ENCODE data around the gene PDHX. TPM values are rescaled to one million over a fixed set of nuclear protein-coding genes. Genes with fewer than 3 reads are reported as not detected.

The PDHX gene
- total RNA-seq, 2 experiments from 2014 or later, result 17.3 to 17.4 TPM

- ATAC-seq (ENCODE audit: poor library complexity) (no peak), DNase-seq (no peak)
- no peak overlapping the region for H3K4me3 Mint-ChIP-seq
- Histone ChIP-seq H3K4me3 (ENCODE audit: low read length) (no peak overlapping the region), H3K4me1 (ENCODE audit: insufficient read depth, low read length) (peaks cover 1% of the 10 kb centered on the region), H3K9me3 (ENCODE audit: control insufficient read depth in 1 of 2, insufficient read depth in 1 of 2, low read length in 2 of 2) (no peaks in the 10 kb centered on the region), H3K27ac (ENCODE audit: low read depth in 1 of 2, low read length in 2 of 2) (no peak overlapping the region), H3K36me3 (ENCODE audit: insufficient read depth, low read length) (no peaks in the 10 kb centered on the region), H3K27me3 (ENCODE audit: control insufficient read depth in 1 of 2, insufficient read depth in 2 of 2, low read length in 2 of 2) (no peaks in the 10 kb centered on the region)
- ChIA-PET CTCF (no interaction called here), POLR2A (no interaction called here)
- intact Hi-C loops (cut with DNase I, micrococcal nuclease), result no loop called here
- peaks cover 35% of the 10 kb centered on the region for H3K36me3 Mint-ChIP-seq (ENCODE audit: low read depth)
- no peak for TF ChIP-seq CTCF (IDR thresholded peaks at IDR 0.05)
- peaks cover 29% of the 10 kb centered on the region for H3K4me1 Mint-ChIP-seq (ENCODE audit: low read depth)
- H3K27me3 Mint-ChIP-seq, result no peaks in the 10 kb centered on the region
- H3K9me3 Mint-ChIP-seq, result no peaks in the 10 kb centered on the region
- no peak overlapping the region for H3K27ac Mint-ChIP-seq
Measured at GRCh38 chr11:34909415-34909814, 7.0 kb upstream of the PDHX start.

- Histone ChIP-seq H3K27ac (ENCODE audit: low read depth in 1 of 2, low read length in 2 of 2) (no peak overlapping the region), H3K4me1 (ENCODE audit: insufficient read depth, low read length) (peaks cover 7% of the 10 kb centered on the region), H3K36me3 (ENCODE audit: insufficient read depth, low read length) (no peaks in the 10 kb centered on the region), H3K4me3 (ENCODE audit: low read length) (no peak overlapping the region), H3K27me3 (ENCODE audit: control insufficient read depth in 1 of 2, insufficient read depth in 2 of 2, low read length in 2 of 2) (no peaks in the 10 kb centered on the region), H3K9me3 (ENCODE audit: control insufficient read depth in 1 of 2, insufficient read depth in 1 of 2, low read length in 2 of 2) (no peaks in the 10 kb centered on the region)
- Mint-ChIP-seq H3K4me1 (ENCODE audit: low read depth) (peaks cover 25% of the 10 kb centered on the region), H3K9me3 (no peaks in the 10 kb centered on the region), H3K27ac (no peak overlapping the region), H3K27me3 (no peaks in the 10 kb centered on the region), H3K4me3 (no peak overlapping the region), H3K36me3 (ENCODE audit: low read depth) (peaks cover 30% of the 10 kb centered on the region)
- ChIA-PET CTCF (no interaction called here), POLR2A (no interaction called here)
- TF ChIP-seq CTCF (IDR thresholded peaks at IDR 0.05), result no peak
- intact Hi-C loops (cut with DNase I, micrococcal nuclease), result loop anchor here in 1 of 2 experiments (10.0 kb wide), 3 partner anchors 1135 to 1875 kb away; partner anchors contain the start of genes COMMD9, FBXO3 and TCP11L1
- DNase-seq (no peak), ATAC-seq (ENCODE audit: poor library complexity) (no peak)
Measured at GRCh38 chr11:34909955-34910354, 6.5 kb upstream of the PDHX start.

GRCh38 chr11:34910817-34911216 is 5.6 kb upstream of the PDHX start:
- H3K27ac Mint-ChIP-seq, result no peak overlapping the region
- no peak overlapping the region for H3K4me3 ChIP-seq (ENCODE audit: low read length)
- peaks cover 15% of the 10 kb centered on the region for H3K4me1 ChIP-seq (ENCODE audit: insufficient read depth, low read length)
- POLR2A ChIA-PET, result no interaction called here
- DNase-seq, result no peak
- H3K27ac ChIP-seq (ENCODE audit: low read depth in 1 of 2, low read length in 2 of 2), result no peak overlapping the region
- no peaks in the 10 kb centered on the region for H3K36me3 ChIP-seq (ENCODE audit: insufficient read depth, low read length)
- H3K9me3 ChIP-seq (ENCODE audit: control insufficient read depth in 1 of 2, insufficient read depth in 1 of 2, low read length in 2 of 2), result no peaks in the 10 kb centered on the region
- no peak for TF ChIP-seq CTCF (IDR thresholded peaks at IDR 0.05)
- no peak for ATAC-seq (ENCODE audit: poor library complexity)
- peaks cover 34% of the 10 kb centered on the region for H3K36me3 Mint-ChIP-seq (ENCODE audit: low read depth)
- peaks cover 29% of the 10 kb centered on the region for H3K4me1 Mint-ChIP-seq (ENCODE audit: low read depth)
- no peaks in the 10 kb centered on the region for H3K27me3 ChIP-seq (ENCODE audit: control insufficient read depth in 1 of 2, insufficient read depth in 2 of 2, low read length in 2 of 2)
- CTCF ChIA-PET, result no interaction called here
- intact Hi-C loops (cut with DNase I, micrococcal nuclease), result loop anchor here in 1 of 2 experiments (10.0 kb wide), 3 partner anchors 1136 to 1876 kb away; partner anchors contain the start of genes COMMD9, FBXO3 and TCP11L1
- no peak overlapping the region for H3K4me3 Mint-ChIP-seq
- H3K9me3 Mint-ChIP-seq, result no peaks in the 10 kb centered on the region
- H3K27me3 Mint-ChIP-seq, result no peaks in the 10 kb centered on the region

Measured in CD4-positive, alpha-beta T cell (primary cell).